Stimulated activated CD8-positive, alpha-beta memory T cell treated with anti-CD3 and anti-CD28 coated beads, Interleukin-15, amount 100 ng/mL, for 24 hours (primary cell): ENCODE data around the gene NCR3LG1.

ENCODE experiments used
- DNase-seq: peaks from one replicate; pipeline ENCODE4 v3.0.0-alpha.2; 2020; ENCODE audit warnings: low read depth

NCR3LG1 gene

DNA sequence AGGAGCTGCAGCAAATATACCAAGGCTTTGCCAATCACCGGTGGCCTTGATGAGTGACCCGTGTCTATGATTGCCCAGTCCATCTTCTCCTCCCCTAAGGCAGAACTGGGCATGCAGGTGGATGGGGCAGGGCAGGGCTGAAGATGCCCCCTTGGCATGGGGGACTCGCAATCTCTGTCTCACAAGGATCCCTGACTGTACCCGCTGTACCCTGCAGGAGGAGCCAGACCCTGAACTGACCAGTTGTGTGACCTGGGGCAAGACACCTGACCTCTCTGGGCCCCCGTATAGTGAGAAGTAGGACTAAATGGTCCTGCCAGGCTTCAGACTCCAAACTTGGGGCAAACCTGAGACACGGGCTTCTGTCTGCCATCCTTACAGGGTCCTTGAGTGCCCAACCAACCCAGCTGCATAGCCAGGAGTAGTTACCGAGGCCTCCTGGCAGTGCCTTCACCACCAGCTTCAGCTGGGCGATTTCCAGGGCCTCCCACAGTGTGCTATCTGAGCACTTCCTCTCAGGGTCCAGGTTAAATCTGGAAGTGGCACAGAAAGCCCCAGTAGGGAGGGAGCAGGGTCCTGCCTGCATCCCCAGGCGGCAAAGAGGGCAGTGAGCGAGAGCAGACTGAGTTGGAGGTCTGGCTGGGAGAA, 43.3 kb downstream of the NCR3LG1 start:
- no peak for DNase-seq

DNA sequence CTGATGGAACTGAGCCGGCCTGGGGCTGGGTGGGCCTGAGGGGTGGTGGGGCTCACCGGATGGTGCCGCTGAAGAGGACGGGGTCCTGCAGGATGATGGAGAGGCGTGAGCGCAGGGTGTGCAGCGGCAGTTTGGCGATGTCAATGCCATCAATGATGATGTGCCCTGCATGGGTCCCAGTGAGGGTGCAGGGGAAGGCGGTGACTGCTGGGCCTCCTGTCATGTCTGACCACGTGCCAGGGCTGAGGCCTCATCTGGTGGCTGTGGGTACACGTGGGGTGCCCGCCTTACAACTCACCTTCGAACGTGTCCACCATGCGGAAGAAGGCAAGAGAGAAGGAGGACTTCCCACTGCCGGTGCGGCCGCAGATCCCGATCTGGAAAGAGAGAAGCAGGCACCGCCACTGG, 44.0 kb downstream of the NCR3LG1 start:
- DNase-seq: no peak

DNA sequence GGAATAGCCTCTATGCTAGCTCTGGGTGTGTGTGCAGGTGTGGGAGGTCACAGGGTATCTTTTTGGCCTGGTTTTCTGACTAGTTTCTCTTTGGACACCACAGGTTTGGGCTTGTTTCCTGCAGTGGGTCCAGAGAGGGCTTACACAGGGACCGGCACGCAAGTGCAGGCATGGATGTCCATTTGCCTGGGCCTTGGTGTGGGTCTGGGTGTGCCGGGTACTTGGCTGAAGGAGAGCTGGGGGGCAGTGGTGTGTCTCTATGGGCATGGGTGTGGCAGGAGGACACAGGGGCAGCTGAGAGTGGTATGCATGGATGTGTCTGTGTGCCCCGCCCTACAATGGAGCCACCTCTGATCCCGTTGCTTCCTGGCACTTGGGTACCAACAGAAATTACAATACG, 44.4 kb downstream of the NCR3LG1 start:
- no peak for DNase-seq

DNA sequence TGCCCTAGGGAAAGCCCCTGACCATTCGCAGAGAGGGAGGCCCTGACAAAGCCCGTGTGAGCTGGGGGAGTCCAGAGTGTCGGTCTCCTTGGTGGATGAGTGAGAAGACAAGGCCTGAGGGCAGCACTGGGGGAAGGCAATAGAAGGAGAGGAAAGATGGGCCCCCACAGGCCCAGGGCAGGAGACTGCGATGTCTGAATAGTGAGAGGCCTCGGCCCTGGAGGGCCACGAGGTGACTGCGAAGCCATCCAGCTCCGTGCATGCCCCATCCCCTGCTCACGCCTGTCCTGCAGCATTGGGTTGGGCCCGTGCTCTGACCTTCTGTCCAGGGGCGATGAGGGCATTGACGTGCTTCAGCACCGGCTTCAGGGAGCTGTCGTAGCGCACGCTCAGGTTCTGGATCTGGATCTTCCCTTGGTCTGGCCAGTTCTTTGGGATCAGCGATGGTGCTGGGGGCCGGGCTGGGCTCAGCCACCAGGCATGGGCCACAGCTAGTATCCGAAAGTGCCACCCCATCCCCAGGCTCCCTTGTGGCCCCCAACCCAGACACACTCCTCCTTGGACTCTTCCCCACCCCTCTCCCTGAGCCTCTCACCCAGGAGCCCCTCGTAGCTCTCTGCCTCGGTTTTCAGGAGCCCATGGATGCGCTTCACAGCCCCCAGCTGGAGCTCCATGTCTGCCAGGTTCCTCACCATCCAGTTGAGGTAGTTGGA, 45.2 kb downstream of the NCR3LG1 start:
- DNase-seq: no peak

DNA sequence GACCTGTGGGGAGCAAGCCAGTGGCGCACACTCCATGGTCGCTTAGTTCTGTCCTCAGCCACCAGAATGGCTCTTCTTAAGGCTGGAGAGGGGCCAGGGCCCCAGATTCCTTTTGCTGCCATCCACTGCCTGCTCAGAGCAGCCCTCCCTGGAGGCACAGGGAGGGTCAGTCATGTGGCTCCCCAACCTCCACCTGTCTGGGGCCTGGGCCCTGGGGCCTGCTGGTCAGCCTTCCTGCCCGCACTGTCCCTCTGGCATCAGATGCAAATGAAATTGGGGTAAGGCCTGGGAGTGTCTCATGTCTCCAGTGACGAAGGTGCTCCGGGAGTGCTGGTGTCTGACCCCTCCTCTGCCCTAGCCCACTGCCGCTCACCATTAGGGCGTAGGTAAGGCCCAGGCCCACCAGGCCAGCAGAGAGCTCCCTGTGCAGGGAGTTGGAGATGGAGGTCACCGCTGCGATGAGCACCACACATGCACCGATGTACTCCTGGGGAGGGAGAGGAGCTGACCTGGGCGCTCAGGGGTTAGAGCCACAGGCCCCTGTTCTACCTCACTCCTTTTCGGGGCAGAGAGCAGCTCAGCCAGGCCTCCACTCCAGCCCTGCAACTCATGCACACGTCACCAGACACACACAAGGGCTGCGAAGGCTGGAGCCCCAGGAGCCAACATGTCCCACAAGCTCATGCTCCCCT, 45.9 kb downstream of the NCR3LG1 start:
- no peak for DNase-seq

DNA sequence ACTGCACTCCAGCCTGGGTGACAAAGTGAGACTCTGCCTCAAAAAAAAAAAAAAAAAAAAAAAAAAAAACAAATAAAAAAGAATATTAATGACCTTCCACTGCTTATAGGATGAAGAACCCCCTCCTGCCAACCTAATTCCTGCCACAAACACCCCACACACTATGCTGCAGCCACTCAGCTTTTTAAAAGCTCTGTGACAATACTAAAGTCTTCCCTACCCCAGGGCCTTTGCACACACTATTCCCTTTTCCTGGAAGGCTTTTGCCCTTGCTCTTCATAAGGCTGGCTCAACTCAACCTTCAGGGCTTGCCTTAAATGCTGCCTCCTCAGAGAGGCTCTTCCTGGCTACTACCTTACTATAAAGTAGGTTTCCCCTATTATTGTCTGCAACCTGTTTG, 47.6 kb downstream of the NCR3LG1 start:
- no peak for DNase-seq

DNA sequence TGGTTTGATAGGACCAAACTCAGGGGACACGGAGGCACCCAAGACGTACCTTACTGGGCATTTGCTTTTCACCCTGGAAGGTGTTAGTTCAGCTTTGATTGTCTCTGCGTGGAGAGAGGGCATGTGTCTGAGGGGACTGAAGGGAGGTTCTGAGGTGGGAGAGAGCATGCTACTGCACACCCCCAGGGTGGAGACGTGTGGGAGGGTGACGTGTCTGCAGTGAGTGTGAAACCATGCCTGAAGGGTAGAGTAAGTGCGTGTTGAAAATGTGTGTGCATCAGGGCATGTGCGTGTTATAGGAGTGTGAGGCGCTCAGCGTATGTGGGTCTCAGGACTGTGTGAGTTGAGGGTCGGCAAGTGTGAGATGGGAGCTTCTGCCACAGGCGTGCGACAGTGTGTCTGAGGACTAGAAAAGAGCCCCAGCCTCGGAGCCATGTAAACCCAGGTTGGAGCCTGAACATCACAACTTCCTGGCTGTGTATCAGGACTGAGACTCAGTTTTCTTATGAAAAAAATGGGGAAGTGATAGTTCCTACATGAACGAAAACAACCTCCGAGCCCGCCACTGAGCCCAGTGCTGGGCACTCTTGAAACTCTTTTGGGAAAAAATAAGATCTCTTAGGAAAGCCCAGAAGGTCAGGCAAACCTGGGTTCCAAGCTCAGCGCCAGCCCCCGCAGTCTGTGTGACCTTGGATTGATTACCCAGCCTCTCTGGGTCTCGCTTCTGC, 48.6 kb downstream of the NCR3LG1 start:
- no peak for DNase-seq

DNA sequence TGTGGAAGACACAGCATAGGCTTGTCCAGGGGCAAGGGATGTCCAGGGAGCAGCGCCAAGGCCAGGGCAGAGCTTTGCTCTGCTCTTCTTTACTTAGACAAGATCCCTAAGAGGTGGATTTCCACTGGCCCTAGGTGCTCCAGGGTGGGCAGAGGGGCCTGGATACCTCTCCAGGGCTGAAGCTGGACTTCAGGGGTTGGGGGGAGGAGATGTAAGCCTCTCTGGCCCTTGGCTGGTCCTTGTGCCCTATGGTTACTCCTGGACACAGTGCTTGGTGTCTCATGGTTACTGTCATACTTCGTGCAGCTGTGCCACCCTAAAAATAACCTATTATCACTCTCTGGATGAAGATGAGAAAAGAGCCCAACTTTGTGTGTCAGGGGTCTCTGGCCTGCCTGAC, 49.7 kb downstream of the NCR3LG1 start:
- no peak for DNase-seq

DNA sequence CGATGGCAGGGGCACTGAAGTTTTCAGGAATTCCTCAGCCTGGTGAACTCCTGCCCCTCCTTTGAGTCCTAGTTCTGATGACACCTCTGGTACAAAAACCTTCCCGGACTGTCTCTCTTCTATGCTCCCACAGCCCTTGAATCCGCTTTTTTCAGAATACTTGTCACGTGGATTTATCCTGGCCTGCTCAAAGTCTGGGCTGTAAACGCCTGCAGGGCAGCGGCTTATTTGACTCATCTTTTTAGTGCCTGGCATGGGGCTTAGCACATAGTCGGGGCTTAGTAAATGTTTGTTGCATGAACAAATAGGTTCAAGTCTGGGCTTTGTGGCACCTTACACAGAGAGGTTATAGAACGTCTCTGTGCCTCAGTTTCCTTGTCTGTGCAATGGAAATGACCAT, 50.2 kb downstream of the NCR3LG1 start:
- no peak for DNase-seq

DNA sequence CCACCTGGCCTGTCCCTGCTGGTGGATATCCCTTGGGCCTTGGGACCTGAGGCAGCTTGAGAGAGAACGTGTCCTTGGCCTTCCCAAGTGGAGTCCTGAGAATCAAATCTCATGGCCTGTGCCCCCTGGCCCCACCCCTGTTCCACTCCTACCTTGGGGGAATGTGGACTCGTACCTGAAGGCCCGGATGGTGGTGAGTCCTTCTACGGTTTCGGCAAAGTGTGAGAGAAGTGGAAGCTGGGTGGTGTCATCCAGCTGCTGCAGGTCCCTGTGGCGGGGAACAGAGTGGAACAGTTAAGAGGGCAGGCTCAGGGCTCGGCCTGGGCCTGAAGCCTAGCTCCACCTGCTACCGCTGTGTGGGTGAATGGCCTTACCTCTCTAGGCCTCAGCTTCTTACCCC, 50.9 kb downstream of the NCR3LG1 start:
- no peak for DNase-seq

DNA sequence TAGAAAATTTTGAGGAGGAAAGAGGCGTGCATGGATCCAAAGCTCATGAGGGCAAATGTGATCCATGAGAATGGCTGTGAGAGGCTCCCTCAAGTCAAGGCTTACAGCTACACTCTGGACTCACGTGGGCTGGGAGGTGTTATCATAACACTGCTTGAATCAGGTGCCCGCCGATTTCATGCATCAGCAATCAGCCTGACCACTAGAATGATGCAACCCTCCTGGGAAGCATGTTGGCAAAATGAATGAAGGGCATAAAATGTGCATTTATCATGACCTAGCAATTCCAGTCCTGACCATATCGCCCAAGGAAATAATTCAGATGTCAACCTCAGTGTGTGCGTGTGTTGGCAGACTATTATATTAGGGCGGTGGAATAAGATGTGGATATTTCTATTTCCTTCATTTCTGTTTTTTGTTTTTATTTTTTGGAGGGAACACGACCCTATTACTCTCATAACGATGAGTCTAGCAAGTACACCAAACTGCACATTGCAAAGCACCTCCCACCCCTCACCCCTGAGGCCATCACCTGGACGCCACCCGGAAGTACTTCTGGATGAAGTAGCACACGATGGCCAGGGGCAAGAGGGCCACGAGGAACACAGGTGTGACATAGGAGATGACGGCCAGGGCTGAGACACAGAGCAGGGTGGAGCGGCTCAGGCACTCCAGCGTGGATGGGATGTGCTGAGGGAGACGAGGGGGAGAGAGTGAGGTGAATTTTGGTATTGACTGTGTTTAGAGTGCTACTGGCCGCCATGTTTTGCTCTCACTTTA, 52.6 kb downstream of the NCR3LG1 start:
- DNase-seq: no peak

DNA sequence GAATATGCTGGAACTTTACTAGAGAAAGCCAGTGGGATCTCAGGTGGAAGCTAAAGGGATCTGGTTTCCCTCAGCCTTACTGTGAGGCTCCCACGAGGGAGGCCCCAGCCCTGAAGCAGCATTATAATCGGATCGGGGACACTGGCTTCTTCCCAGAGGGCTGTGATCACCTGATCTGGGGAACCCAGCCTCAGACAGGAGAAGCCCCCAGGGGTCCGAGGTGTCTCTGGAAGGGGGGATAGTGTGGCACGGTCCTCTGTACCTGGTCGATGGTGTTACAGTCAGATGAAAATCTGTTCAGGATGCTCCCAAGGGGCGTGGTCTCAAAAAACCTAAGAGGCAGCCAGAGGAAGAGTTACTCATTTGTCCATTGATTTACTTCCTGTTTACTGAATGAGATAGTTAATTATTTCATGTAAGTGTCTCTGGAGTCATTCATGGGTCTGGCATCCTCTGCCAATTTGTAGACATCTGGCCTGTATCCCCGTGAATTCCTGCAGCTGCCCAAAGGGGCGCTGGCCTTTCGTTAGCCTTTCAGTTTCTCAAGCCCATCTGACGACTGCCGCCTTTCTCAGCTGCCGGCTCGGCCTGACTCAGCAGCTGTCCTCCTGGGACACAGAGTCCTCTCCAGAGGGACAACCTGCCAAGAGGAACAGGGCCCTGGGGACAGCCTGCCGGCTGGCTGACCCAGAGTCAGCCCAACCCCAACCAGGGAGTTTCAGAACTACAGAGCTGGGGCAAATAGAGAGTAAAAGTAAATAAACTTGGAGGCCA, 53.8 kb downstream of the NCR3LG1 start:
- no peak for DNase-seq

DNA sequence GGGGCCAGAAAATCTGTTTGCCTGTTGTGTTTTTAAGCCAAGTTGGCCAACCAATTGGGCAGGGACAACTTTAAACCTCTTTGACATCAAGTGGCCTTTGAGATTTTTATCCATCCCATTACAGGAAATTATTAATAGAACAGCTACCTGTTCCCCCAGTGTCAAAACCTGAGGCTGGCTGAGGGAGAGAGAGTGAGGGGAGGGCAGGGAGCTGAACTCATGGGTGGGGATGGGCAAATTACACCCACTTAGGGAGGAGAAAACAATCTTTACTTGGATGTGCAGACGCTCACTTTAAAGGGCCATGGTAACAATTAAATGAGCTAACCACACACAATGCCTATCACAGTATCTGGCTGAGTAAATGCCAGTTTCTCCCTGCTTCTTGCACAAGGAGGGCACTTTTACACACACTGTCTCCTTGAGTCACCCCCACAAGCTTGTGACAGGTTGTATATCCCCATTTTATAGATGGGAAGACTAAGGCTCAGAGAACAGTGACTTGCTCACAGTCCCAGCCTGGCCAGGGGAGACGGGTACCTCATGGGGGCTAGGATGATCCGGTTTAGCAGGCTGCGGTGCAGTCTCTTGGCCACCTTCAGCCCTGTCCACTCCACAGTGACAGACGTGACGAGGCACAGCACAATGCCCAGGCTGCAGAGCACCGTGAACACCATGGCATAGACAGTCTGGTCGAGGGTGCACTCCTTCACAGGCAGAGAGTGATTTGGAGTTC, 54.6 kb downstream of the NCR3LG1 start:
- DNase-seq: no peak

DNA sequence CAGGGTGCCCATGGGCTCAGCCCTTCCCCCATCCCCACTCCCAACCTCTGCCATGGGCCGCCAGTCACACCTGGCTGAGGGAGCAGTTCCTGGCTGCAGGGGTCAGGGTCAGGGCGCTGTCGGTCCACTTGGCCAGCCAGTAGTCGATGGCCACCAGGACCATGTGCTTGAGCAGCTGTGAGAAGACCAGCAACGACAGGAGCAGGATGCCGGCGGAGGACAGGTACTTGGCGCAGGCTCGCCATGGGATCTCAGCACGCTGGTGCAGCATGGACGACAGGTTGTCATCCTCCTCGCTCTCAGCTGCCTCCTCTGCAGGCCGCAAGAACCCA, 55.2 kb downstream of the NCR3LG1 start:
- no peak for DNase-seq

DNA sequence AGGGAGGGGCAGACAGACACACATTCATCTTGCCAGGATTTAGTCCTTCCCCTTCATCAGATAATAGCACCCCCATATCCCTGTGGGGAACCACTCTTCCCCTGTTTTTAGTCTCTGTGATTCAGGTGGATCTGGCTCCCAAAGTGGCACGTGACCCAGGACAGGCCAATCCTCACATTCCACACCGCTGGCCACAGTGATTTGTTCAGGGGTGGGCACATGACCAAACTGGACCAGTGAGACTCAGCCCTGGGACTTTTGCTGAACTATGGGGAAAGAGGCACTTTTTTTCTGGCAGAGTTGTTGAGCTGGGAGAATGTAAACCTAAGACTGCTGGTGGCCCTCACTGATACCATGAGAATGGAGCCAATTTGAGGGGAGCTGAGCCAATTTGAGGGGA, 56.0 kb downstream of the NCR3LG1 start:
- no peak for DNase-seq

DNA sequence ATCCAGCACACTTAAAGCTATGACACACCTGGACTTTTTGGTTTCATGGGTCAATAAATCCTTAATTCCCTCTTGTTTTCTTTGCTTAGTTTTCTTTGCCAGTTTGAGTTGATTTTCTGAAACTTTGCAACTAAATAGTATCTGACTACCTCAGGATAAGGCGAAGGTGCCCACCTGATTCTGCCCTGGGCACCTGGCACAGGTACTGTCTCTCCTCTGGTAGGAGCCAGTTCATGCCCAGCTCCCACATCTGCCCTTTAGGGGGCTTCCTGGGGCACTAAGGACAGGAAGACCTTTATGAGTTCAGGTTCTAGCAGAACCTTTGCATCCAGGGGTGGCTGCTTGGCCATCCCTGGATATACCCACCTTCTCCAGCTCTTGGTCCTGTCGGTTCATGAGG, 56.4 kb downstream of the NCR3LG1 start:
- DNase-seq: no peak

DNA sequence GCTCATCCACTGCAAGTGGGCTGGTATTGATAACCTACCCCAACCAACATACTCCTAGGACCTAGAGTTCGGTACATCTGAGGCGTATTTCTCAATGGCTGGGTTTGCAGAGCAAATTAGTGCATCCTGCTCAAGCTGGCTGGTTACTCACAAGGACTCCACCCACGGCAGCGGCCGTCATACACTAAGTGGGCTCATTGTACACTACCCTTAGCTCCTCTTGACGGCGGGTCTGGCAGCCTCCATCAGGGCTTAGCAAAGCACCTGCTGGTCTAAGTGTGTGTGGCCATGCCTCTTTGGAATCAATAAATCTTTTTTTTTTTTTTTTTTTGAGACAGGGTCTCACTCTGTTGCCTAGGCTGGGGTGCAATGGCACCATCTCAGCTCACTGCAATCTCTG, 57.0 kb downstream of the NCR3LG1 start:
- no peak for DNase-seq

DNA sequence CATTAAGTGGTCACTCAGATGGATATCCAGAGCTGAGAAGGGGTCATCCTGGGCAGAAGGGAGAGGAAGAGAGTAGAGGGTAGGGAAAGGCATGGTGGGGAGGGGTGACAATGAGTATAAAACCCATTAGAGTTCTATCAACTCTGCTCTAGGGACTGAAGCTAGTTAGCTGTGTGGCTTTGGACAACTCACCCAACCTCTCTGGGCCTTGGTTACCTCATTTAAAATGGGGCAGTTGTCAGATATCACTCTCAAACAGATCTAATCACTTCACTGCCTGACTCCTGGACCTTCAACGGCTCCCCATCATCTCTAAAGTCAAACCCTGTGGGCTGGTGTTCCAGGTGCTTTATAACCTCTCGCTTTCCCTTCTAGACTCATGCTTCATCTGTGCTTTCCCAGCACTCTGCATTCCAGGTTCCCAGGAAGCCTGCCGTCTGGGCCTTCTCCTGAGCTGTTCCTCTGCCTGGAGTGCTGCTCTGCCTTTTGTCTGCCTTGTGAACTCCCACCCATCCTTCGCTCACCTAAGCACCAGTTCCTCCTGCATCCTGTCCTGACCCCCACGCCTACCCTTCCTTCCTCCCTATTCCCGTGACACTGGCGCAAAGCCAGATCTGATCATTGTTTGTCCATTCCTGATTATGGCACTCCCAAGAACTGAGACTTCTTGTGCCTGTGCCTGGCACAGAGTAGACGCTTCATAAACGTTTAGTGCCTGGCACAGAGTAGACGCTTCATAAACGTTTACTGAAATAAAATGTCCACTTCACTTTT, 59.2 kb downstream of the NCR3LG1 start:
- no peak for DNase-seq

DNA sequence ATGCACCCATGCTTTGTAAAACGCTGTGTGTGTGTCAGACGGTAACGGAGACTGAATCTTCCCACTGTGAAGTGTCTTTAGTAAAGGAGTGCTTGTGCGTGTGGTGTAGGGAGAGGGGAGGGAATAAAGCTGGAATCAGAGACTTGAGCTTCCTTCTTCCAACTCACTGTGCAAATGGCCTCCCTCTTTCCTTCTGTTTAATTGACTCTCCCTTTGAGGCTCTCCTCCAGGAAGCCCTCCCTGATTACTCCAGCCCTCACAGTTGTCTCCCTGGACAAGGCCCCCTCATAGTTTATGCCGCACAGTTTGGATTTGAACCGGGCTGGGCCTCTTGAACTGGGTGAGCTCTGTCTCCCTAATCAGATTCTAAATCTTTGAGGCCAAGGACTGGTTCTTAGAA, 59.8 kb downstream of the NCR3LG1 start:
- DNase-seq: no peak
